Endometrium (tissue), 2 donors: ENCODE results near the gene NELFCD.
"Not testable (repeated sequence)": the region's sequence is repeated elsewhere in the genome, so short reads cannot be mapped to it uniquely, and the experiment has no call there.

ENCODE experiments used
- FAIRE-seq: peaks from 2 replicates; lab custom pipeline; 2012; peaks lifted over from hg19 to GRCh38; lab: Jason Lieb, UNC
- donor health status: control.
- donor health status: control.

NELFCD gene

GRCh38 chr20:58980711-58981627 lies at the start of gene NELFCD:
NELFCD (plus strand) TSS chr20:58981256; CDS start chr20:58981310, 54 bp downstream.
- FAIRE-seq = no peak

- FAIRE-seq = no peak
Observed at GRCh38 chr20:58932170-58932569, 48.9 kb upstream of the NELFCD start.

DNA sequence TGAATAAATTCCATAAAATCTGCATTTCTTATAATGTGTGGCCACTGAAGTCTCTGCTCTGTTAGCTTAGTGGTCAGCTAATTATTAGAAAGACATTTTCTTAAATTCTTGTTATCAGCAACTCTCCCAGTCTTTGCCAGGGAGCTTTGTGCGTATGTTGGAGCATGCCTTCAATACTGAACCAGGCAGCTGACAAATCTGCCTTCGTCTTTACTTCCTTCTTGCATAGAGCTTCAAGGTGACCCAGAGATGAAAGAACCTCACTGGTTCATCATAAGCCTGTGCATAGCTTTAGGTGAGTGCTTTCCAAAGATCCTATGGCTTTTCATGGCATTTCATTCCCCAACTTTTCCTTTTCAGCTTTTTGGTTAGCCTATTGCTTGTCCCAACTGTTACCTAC lies 43.0 kb upstream of the NELFCD start:
- no peak for FAIRE-seq

DNA sequence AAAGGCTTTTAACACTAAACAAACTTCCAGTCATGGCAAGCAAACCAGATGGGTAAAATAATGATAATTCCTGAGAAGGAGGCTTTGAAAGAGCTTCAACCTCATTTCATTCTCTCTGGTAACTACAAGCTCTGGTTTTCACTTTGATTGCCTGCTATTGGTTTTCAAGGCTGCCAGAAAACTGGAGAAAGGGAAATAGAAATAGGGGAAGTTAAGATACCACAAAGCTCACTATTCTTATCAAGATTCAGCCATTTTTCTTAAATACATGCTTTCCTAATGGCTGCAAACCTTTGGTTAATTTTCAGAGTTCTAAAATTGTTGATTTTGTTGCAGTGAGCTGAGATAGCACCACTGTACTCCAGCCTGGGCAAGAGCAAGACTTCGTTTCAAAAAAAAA lies 42.5 kb upstream of the NELFCD start:
- FAIRE-seq = no peak

- no peak for FAIRE-seq
Observed at GRCh38 chr20:58941471-58941870, 39.6 kb upstream of the NELFCD start.

DNA sequence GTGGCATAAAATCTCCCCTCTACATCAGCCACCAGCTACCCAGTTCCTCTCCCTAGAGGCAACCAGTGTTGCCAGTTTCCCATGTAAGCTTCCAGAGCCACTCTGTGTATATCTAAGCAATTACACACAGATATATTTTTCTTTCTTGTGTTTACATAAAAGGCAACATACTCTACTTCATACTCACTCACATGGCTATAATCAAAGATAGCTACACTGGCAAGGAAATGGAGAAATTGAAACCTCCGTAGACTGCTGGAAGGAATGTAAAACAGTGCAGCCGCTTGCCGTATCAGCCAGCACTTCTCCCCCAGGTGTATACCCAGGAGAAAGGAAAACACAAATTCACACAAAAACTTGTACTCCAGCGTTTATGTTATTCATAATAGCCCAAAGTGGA lies 38.5 kb upstream of the NELFCD start:
- FAIRE-seq = no peak

- no peak for FAIRE-seq
Observed at GRCh38 chr20:58944610-58945009, 36.4 kb upstream of the NELFCD start.

DNA sequence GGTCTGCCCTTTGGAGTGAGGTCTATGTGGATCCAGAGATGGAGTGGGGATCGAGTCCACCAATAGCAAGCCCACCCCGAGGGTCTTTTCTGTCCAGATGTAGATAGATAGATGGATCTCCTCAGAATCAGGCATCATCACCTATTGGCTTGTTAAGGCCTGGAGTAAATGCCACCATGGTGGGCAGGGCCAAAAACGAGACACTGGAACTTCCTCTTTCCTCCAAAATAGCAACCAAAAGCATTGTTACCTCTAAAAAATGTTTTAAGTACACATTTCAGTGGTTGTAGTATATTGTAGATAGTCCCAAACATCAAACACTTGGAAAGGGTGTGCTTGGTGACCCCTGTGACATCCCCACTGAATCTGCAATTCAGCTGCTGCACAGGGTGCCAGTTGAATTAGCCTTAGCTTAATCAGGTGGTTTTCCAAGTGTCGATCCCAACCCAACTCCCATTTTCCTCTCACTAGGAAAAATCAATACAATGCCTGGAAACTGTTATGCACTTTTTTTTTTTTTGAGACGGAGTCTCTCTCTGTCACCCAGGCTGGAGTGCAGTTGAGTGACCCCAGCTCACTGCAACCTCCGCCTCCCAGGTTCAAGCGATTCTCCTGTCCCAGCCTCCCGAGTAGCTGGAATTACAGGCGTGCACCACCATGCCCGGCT lies 35.0 kb upstream of the NELFCD start:
- no peak for FAIRE-seq

- not testable (repeated sequence) for FAIRE-seq
Observed at GRCh38 chr20:58947797-58948388, 33.2 kb upstream of the NELFCD start.

GRCh38 chr20:58950603-58951002 lies 30.5 kb upstream of the NELFCD start:
- no peak for FAIRE-seq

DNA sequence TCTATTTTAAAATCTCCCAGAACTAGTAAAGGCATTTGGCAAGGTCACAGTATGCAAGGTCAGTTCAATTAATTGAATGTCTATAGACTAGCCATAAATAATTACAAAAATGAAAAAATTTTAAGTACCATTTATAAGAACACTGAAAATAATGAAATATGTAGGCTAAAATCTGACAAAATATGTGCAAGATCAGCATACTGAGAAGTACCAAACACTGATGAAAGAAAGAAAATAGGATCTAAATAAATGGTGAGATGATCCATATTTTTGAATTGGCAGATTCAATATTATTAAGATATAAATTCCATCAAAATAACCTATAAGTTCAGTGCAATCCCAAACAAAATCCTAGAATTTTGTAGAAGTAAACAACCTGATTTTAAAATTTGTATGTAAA lies 28.0 kb upstream of the NELFCD start:
- no peak for FAIRE-seq

DNA sequence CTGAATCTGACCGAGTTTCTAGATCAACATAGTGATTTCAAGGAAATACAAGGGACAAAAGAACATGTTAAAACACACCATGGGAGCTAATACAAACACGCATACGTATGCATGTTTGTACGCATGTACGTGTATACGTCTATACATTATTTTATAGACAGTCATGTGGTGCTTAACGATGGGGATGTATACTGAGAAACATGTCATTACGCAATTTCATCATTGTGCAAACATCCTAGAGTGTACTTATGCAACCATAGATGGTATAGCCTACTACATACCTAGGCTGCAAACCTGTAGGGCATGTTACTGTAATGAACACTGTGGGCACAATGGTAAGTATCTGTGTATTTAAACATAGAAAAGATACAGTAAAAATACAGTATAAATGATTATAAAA lies 25.0 kb upstream of the NELFCD start:
- FAIRE-seq = no peak

- no peak for FAIRE-seq
Observed at GRCh38 chr20:58959652-58960051, 21.4 kb upstream of the NELFCD start.

DNA sequence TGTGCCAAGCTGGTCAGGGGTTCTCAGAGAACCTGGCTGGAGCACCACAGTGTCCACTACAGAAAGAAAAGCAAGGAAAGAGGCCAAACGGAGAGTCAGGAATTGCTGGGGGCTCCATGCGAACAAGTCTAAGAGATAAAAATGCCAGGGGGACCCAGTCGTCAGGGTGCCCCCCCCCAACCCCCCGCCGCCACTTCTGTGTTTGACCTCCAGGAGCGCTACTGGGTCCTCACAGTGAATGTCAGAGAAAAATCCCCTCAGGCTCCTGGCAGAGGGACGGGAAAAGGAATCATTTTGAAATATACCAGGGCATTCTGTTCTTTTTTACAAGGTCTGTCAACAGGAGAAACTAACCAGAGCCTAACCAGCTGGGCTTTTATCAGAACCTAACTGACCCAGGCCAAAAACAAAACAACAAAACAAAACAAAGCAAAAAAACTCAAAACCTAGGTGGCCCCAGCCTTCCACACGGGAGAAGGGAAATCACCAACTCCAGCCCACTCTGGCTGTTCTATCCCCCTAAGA lies 17.9 kb upstream of the NELFCD start:
- FAIRE-seq = no peak

DNA sequence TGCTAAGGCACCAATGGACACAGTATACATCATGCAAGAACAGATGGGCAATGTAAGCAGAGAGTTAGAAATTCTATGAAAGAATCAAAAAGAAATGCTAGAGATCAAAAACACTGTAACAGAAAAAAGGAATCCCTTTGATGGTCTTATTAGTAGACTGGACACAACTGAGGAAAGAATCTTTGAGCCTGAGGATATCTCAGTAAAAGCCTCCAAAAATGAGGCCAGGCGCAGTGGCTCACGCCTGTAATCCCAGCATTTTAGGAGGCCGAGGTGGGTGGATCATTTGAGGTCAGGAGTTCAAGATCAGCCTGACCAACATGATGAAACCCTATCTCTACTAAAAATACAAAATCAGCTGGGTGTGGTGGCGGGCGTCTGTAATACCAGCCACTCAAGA lies 17.1 kb upstream of the NELFCD start:
- not testable (repeated sequence) for FAIRE-seq

DNA sequence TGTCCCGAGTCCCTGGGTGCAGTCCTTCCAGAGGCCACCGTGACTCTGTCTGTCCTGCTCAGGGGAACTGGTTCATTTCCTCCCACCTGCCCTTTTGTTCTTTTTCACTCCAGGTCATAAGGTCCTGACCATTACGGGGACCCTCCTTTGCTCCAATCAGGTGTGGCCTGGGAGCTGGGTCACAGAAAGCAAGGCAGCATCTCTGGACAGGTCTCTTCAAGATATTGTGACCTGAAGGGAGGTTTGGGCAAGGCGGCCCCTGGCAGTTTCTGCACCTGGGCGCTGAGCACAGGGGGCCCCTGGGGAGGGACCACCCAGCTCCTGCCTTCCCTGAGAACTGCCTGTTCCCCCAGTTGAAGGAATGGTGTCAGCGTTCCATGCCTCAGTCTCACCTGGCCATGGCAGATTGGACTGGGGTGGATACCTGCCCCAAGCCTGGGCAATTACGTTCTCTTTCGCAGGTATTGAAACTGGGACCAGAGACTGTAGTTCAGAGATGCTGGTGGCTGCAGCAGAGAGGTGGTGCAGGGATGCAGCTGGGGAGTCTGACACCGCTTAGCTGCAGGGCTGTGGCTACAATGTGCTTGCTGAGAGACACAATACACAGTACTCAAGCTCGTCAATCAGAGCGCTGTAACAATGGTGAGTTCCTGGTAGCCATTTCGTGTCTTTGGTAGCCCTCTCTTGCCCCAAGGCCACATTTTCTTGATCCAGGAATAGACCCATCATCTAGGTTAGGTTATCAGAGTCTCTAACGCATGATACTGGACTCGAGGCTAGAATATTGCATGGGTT lies 15.6 kb upstream of the NELFCD start:
- no peak for FAIRE-seq

DNA sequence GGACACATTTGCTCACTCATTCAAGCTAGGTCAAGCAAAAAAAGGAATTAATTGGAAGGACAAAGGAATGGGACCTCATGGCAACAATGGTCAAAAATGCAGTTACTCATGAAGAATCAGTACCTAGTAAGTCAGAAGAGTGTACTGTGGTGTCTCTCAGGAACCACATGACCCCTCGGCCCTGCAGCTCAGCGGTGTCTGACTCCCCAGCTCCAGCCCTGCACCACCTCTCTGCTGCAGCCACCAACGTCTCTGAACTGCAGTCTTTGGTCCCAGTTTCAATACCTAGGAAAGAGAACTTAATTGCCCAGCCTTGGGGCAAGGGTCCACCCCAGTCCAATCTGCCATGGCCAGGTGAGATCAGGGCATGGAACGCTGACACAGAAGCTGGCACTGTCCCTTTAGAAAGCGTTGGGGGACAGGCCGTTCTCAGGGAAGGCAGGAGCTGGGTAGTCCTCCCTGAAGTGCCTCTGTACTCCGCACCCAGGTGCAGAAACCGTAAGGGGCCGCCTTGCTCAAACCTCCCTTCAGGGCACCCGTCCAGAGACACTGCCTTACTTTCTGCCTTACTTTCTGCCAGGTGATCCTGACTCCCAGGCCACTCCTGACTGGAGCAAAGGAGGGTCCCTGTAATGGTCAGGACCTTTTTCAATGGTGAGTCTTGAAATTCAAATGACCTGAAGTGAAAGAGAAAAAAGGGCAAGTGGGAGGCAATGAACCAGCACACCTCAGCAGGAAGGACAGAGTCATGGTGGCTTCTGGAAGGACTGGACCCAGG lies 13.2 kb upstream of the NELFCD start:
- no peak for FAIRE-seq

GRCh38 chr20:58969439-58969838 lies 11.6 kb upstream of the NELFCD start:
- no peak for FAIRE-seq

DNA sequence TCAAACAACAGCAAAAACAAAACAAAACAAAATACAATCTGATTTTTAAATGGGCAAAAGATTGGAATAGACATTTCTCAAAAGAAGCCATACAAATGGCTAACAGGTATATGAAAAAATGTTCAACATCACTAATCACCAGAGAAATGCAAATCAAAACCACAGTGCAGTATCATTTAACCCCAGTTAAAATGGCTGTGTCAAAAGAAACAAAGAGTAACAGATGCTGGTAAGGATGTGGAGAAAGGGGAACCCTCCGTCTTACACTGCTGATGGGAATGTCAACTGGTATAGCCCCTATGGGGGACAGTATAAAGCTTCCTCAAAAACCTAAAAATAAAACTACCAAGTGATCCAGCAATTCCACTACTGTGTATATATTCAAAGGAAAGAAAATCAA lies 10.9 kb upstream of the NELFCD start:
- FAIRE-seq = no peak

DNA sequence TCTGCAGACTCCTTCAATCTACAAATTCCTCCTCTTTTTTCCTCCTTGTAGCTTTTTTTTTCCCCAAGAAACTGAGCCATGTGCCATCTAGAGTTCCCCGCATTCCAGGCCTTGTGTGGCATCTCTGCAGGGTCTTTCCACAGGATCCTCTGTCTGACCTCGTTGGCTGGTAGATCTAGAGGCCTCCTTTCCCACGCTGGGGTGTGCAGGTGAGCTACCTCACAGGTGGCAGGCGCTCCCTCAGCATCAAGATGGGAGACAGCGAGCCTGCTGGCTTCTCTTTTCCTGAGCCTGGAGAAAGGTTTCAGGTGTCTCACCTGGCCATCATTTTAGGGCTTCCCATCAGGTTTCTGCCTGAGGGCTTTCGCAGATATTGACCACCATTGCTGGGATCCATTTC lies 9.6 kb upstream of the NELFCD start:
- no peak for FAIRE-seq

DNA sequence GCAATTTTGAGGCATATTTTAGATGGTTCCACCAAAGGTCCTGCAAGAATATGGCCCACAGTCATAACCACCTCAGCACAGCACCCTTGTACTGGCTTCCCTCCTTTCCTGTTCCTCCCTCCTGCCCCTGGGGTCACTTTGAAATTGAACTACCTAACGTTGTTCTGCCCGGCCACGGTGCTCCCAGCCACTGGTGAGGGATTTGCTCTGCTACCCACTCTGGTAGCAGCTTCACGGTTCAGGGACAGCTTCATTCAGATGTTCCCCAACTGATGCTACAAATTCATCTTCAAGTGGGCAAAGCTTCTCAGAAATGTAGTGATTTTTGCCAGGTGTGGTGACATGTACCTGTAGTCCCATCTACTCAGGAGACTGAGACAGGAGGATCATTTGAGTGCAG lies 7.9 kb upstream of the NELFCD start:
- FAIRE-seq = no peak
